Heart left ventricle (tissue), 13 donors: ENCODE data around the gene RGS6.

Source experiments
- CTCF ChIP-seq, 12 donors: fragments of 200-600 bp; sonication (generic) in 4 of 12; IDR thresholded peaks; one replicate each; pipeline versions ENCODE4 v1.5.0 to v1.8.0; 2018 to 2022; ENCODE audit warnings: antibody characterized with exemption in 12 of 12, mild to moderate bottlenecking in 5 of 12
- POLR2A ChIP-seq, 2 donors: fragments of 450-650 bp; IDR thresholded peaks; one replicate each; pipeline ENCODE4 v1.6.1; 2017; ENCODE audit warnings: antibody characterized with exemption in 2 of 2, mild to moderate bottlenecking in 2 of 2, moderate library complexity in 2 of 2
- donor health status: ischemic (EF 13 %, LVEDD 7.1; RV severe dilation, severe dysfunction).
- donor health status: DM: no; HTN: yes; CAD: no.
- donor health status: DM: no; HTN: no; CAD: no.
- donor health status: ischemic (EF 25% LVEDD 6.9; RV normal size, moderate dysfunction).
- donor health status: ischemic (EF 25% LVEDD 5.7; RV mildly dilated, moderate dysfunction).
- donor health status: ischemic (EF 35%, LVEDD 5.7; RV mildly dilated, moderate dysfunction).
- donor health status: nonischemic (EF 11% LVEDD 7.7; RV severe dilation, severe dysfunction).
- donor health status: DM: yes; HTN: yes; CAD: no.
- donor health status: PGD.
- donor health status: ischemic (EF 29% LVEDD 5.4; RV normal size, mild dysfunction).
- donor health status: nonischemic (EF 23%, LVEDD 6.1; RV moderate dilation, normal function).

DNA sequence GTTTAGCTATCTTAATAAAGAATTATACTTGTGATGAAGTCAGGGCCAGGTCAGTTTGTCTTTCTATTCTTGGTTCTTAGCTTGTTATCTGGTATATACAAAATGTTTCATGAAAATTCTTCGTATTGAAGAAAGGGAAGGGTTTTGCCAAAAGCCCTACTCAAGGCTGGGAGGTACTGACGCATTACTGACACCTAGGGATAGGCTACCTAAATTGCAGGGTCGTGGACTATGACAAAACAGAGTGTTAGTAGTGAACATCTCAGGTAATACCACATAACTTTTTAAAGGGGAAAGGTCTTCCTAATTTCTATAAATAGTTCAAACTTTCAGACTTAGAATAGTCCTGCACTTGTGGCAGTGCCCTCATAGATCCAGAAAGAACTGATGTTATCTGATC lies 246.3 kb downstream of the RGS6 start:
- TF ChIP-seq CTCF (IDR thresholded peaks at IDR 0.05) = no peak
- no peak for TF ChIP-seq POLR2A (IDR thresholded peaks at IDR 0.05)
